ENCODE measurements around the gene GTPBP6. TPM values are rescaled to one million over a fixed set of nuclear protein-coding genes. Genes with fewer than 3 reads are reported as not detected.

GTPBP6 gene
- total RNA-seq, 1 donor from 2014 or later: 75.6 TPM

GRCh38 chrX:313546-313945 lies 5.0 kb downstream of the GTPBP6 start:
- intact Hi-C loops (cut with micrococcal nuclease): no loop called here
- no peak overlapping the region for H3K4me3 Mint-ChIP-seq
- peaks cover 8% of the 10 kb centered on the region for H3K4me1 Mint-ChIP-seq
- peaks cover 61% of the 10 kb centered on the region for H3K36me3 Mint-ChIP-seq (ENCODE audit: low read depth)
- H3K9me3 Mint-ChIP-seq: no peaks in the 10 kb centered on the region
- no peak overlapping the region for H3K27ac Mint-ChIP-seq
- no peak for TF ChIP-seq CTCF (IDR thresholded peaks at IDR 0.05)
- DNase-seq (no peak), ATAC-seq (ENCODE audit: low read depth) (no peak)
- H3K27me3 Mint-ChIP-seq: no peaks in the 10 kb centered on the region
- CTCF ChIA-PET: no interaction called here
- POLR2A ChIA-PET: no interaction called here

GRCh38 chrX:312621-313331 lies 5.8 kb downstream of the GTPBP6 start:
- ATAC-seq (ENCODE audit: low read depth): no peak
- H3K4me3 Mint-ChIP-seq: no peak overlapping the region
- no peak for TF ChIP-seq CTCF (IDR thresholded peaks at IDR 0.05)
- H3K36me3 Mint-ChIP-seq (ENCODE audit: low read depth): peaks cover 63% of the 10 kb centered on the region
- H3K4me1 Mint-ChIP-seq: peaks cover 5% of the 10 kb centered on the region
- no peaks in the 10 kb centered on the region for H3K9me3 Mint-ChIP-seq
- intact Hi-C loops (cut with micrococcal nuclease): no loop called here
- CTCF ChIA-PET: no interaction called here
- no peak overlapping the region for H3K27ac Mint-ChIP-seq
- POLR2A ChIA-PET: no interaction called here
- H3K27me3 Mint-ChIP-seq: no peaks in the 10 kb centered on the region
- no peak for DNase-seq

GRCh38 chrX:311156-312129 lies 7.2 kb downstream of the GTPBP6 start:
- ATAC-seq (ENCODE audit: low read depth): no peak
- no peak for TF ChIP-seq CTCF (IDR thresholded peaks at IDR 0.05)
- H3K27ac Mint-ChIP-seq: no peak overlapping the region

GRCh38 chrX:310621-311155 lies 7.9 kb downstream of the GTPBP6 start:
- TF ChIP-seq CTCF (IDR thresholded peaks at IDR 0.05): no peak
- ATAC-seq (ENCODE audit: low read depth): no peak
- CTCF ChIA-PET: no interaction called here
- Mint-ChIP-seq H3K4me1 (no peaks in the 10 kb centered on the region), H3K36me3 (ENCODE audit: low read depth) (peaks cover 64% of the 10 kb centered on the region), H3K4me3 (no peak overlapping the region), H3K27me3 (no peaks in the 10 kb centered on the region), H3K27ac (no peak overlapping the region), H3K9me3 (no peaks in the 10 kb centered on the region)
- POLR2A ChIA-PET: no interaction called here
- no peak for DNase-seq
- intact Hi-C loops (cut with micrococcal nuclease): no loop called here

More at GRCh38 chrX:311156-312129, 7.2 kb downstream of the GTPBP6 start:
- H3K4me1 Mint-ChIP-seq: no peaks in the 10 kb centered on the region
- H3K9me3 Mint-ChIP-seq: no peaks in the 10 kb centered on the region
- intact Hi-C loops (cut with micrococcal nuclease): no loop called here
- DNase-seq: no peak
- peaks cover 61% of the 10 kb centered on the region for H3K36me3 Mint-ChIP-seq (ENCODE audit: low read depth)
- no peaks in the 10 kb centered on the region for H3K27me3 Mint-ChIP-seq
- H3K4me3 Mint-ChIP-seq: no peak overlapping the region
- CTCF ChIA-PET: no interaction called here
- POLR2A ChIA-PET: no interaction called here

Measured in activated B cell treated with CpG ODN at 0.5 μM for 24 hours (primary cell).